Uterus (tissue), 4 donors: ENCODE data around the gene EIF3I. TPM values are rescaled to one million over a fixed set of nuclear protein-coding genes. Genes with fewer than 3 reads are reported as not detected.
"Not testable (repeated sequence)": the region's sequence is repeated elsewhere in the genome, so short reads cannot be mapped to it uniquely, and the experiment has no call there.

Source experiments
- DNase-seq, 2 donors: peaks; one replicate each; pipeline ENCODE4 v3.0.0-alpha.2; 2019 to 2020
- H3K27ac ChIP-seq, 2 donors: fragments of 200-600 bp; sonication (generic); 1 replicate in 1 of 2; 2 replicates in 1 of 2; pipeline ENCODE4 v1.5.1; 2016 to 2018
- H3K27me3 ChIP-seq, 2 donors: fragments of 200-600 bp; sonication (generic); one replicate each; pipeline ENCODE4 v1.5.1; 2018 to 2019; ENCODE audit warnings: control low read depth in 1 of 2
- H3K36me3 ChIP-seq, 2 donors: fragments of 200-600 bp; sonication (generic); one replicate each; pipeline ENCODE4 v1.5.1; 2019; ENCODE audit warnings: control low read depth in 1 of 2
- H3K4me1 ChIP-seq, 2 donors: fragments of 200-600 bp; sonication (generic); one replicate each; pipeline ENCODE4 v1.5.1; 2018 to 2019; ENCODE audit warnings: control low read depth in 1 of 2
- H3K4me3 ChIP-seq, 2 donors: fragments of 200-600 bp; sonication (generic); 1 replicate in 1 of 2; 2 replicates in 1 of 2; pipeline ENCODE4 v1.5.1; 2018 to 2019; ENCODE audit warnings: mild to moderate bottlenecking in 1 of 2
- H3K9me3 ChIP-seq, 2 donors: fragments of 200-600 bp; sonication (generic); one replicate each; pipeline ENCODE4 v1.5.1; 2019; ENCODE audit warnings: control low read depth in 1 of 2
- CTCF ChIP-seq, 4 experiments: fragments of 200-600 bp in 2 of 4; fragments of 450-650 bp in 2 of 4; sonication (generic) in 2 of 4; IDR thresholded peaks; one replicate each; pipeline ENCODE4 v1.5.1; 2016 to 2019; ENCODE audit warnings: antibody characterized with exemption in 4 of 4, mild to moderate bottlenecking in 2 of 4, moderate library complexity in 1 of 4
- POLR2A ChIP-seq, 2 donors: fragments of 450-650 bp; IDR thresholded peaks; one replicate each; pipeline ENCODE4 v1.6.1; 2016; ENCODE audit warnings: antibody characterized with exemption in 2 of 2, mild to moderate bottlenecking in 1 of 2, moderate library complexity in 1 of 2
- intact Hi-C: fragments of 100-400 bp; cut with DNase I; formaldehyde crosslinking; loops from one replicate; pipeline ENCODE4 v1.15.1; 2023; ENCODE audit warnings: low total_unique reads
- total RNA-seq, 4 donors: library from RNA; depleted of rRNA in 3 of 4; stranded (reverse); fragments of >200 nt in 3 of 4; gene quantifications; one replicate each; pipeline versions ENCODE4 v1.1.0 to v1.2.4, GENCODE V29; 2014 to 2023
- donor health status: DM: yes; HTN: yes; CAD: no.

The EIF3I gene
- total RNA-seq, 4 donors from 2014 or later: 111 to 246 (median 143) TPM

GRCh38 chr1:32255072-32256071, 33.2 kb downstream of the EIF3I start:
- Histone ChIP-seq H3K4me1 (no peaks in the 10 kb centered on the region), H3K27me3 (no peaks in the 10 kb centered on the region), H3K4me3 (no peak overlapping the region), H3K36me3 (no peaks in the 10 kb centered on the region), H3K27ac (no peak overlapping the region), H3K9me3 (no peaks in the 10 kb centered on the region)
- TF ChIP-seq CTCF (IDR thresholded peaks at IDR 0.05) (no peak), POLR2A (IDR thresholded peaks at IDR 0.05) (no peak)
- intact Hi-C loops: no loop called here
- no peak for DNase-seq

GRCh38 chr1:32256473-32257226, 34.4 kb downstream of the EIF3I start:
- no peaks in the 10 kb centered on the region for H3K27me3 ChIP-seq
- DNase-seq: no peak
- no peaks in the 10 kb centered on the region for H3K4me1 ChIP-seq
- no peak overlapping the region for H3K4me3 ChIP-seq
- no peaks in the 10 kb centered on the region for H3K36me3 ChIP-seq
- no peak for TF ChIP-seq POLR2A (IDR thresholded peaks at IDR 0.05)
- TF ChIP-seq CTCF (IDR thresholded peaks at IDR 0.05): no peak
- H3K9me3 ChIP-seq: no peaks in the 10 kb centered on the region
- H3K27ac ChIP-seq: no peak overlapping the region
- intact Hi-C loops: no loop called here

DNA sequence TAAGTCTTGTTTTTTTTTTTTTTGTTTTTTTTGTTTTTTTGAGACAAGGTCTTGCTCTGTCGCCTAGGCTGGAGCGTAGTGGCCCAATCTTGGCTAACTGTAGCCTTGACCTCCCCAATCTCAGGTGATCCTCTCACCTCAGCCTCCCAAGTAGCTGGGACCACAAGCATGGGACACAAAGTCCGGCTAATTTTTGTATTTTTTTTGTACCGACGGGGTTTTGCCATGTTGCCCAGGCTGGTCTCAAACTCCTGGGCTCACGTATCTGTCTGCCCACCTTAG, 35.0 kb downstream of the EIF3I start:
- intact Hi-C loops: no loop called here
- no peak overlapping the region for H3K27ac ChIP-seq
- no peaks in the 10 kb centered on the region for H3K27me3 ChIP-seq
- no peak for DNase-seq
- TF ChIP-seq CTCF (IDR thresholded peaks at IDR 0.05) (no peak), POLR2A (IDR thresholded peaks at IDR 0.05) (no peak)
- H3K36me3 ChIP-seq: no peaks in the 10 kb centered on the region
- H3K4me3 ChIP-seq: no peak overlapping the region
- H3K9me3 ChIP-seq: no peaks in the 10 kb centered on the region
- no peaks in the 10 kb centered on the region for H3K4me1 ChIP-seq

DNA sequence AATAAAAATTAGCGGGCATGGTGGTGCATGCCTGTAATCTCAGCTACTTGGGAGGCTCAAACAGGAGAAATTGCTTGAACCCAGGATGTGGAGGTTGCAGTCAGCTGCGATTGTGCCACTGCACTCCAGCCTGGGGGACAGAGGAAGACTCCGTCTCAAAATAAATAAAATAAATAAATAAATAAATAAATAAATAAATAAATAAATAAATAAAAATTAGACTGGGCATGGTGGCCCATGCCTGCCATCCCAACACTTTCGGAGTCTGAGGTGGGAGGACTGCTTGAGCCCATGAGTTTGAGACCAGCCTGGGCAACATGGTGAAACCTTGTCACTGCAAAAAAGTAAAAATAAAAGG, 41.0 kb downstream of the EIF3I start:
- DNase-seq, H3K27ac ChIP-seq, intact Hi-C loops, H3K27me3 ChIP-seq, H3K4me3 ChIP-seq, H3K4me1 ChIP-seq, H3K9me3 ChIP-seq, H3K36me3 ChIP-seq: not testable (repeated sequence)

GRCh38 chr1:32263744-32264143, 41.5 kb downstream of the EIF3I start:
- TF ChIP-seq CTCF (IDR thresholded peaks at IDR 0.05): no peak
- TF ChIP-seq POLR2A (IDR thresholded peaks at IDR 0.05): no peak
- Histone ChIP-seq H3K9me3 (no peaks in the 10 kb centered on the region), H3K4me3 (no peak overlapping the region), H3K27ac (no peak overlapping the region), H3K36me3 (no peaks in the 10 kb centered on the region), H3K4me1 (no peaks in the 10 kb centered on the region), H3K27me3 (no peaks in the 10 kb centered on the region)
- DNase-seq: no peak
- intact Hi-C loops: no loop called here
